Body of pancreas (tissue), 4 donors: ENCODE results near the gene KIF1A. TPM values are rescaled to one million over a fixed set of nuclear protein-coding genes. Genes with fewer than 3 reads are reported as not detected.

ENCODE experiments used
- ATAC-seq: fragments of 150-250 bp; one replicate; pipeline ENCODE4 v1.9.1; 2016
- DNase-seq, 4 donors: peaks; one replicate each; pipeline ENCODE4 v3.0.0-alpha.2; 2019
- H3K27ac ChIP-seq, 4 donors: fragments of 200-600 bp; sonication (generic); 1 replicate in 3 of 4; 2 replicates in 1 of 4; pipeline versions ENCODE4 v1.5.1 to v1.6.1; 2016 to 2019; ENCODE audit warnings: mild to moderate bottlenecking in 1 of 4, mixed read lengths in 1 of 4, moderate library complexity in 1 of 4
- H3K27me3 ChIP-seq, 2 donors: fragments of 200-600 bp; sonication (generic); one replicate each; pipeline ENCODE4 v1.6.0; 2016; ENCODE audit warnings: mild to moderate bottlenecking in 1 of 2
- H3K36me3 ChIP-seq, 2 donors: fragments of 200-600 bp; sonication (generic); replicated peaks in 1 of 2; 2 replicates each; pipeline ENCODE4 v1.5.1; 2016; ENCODE audit warnings: low read depth in 2 of 2; ENCODE audit not compliant: insufficient read depth in 1 of 2
- H3K4me1 ChIP-seq: fragments of 200-600 bp; sonication (generic); one replicate; pipeline ENCODE4 v1.6.0; 2016
- H3K4me3 ChIP-seq, 2 donors: fragments of 200-600 bp; sonication (generic); 1 replicate in 1 of 2; 2 replicates in 1 of 2; pipeline ENCODE4 v1.5.1; 2016 to 2019
- H3K9me3 ChIP-seq, 3 donors: fragments of 200-600 bp; sonication (generic); 1 replicate in 2 of 3; 2 replicates in 1 of 3; pipeline ENCODE4 v1.5.1; 2016
- CTCF ChIP-seq, 7 experiments: fragments of 450-650 bp in 4 of 7; fragments of 200-600 bp in 3 of 7; sonication (generic) in 3 of 7; IDR thresholded peaks; one replicate each; pipeline ENCODE4 v1.5.1; 2016 to 2019; ENCODE audit warnings: antibody characterized with exemption in 7 of 7
- POLR2A ChIP-seq, 3 donors: fragments of 450-650 bp; IDR thresholded peaks; one replicate each; pipeline ENCODE4 v1.6.1; 2016; ENCODE audit warnings: antibody characterized with exemption in 3 of 3, mild to moderate bottlenecking in 2 of 3
- WGBS, 2 donors: methylation state at CpG; one replicate each; pipeline ENCODE4 v1.1.5; 2017; 5-methylcytosine and 5-hydroxymethylcytosine counted together
- intact Hi-C: fragments of 100-400 bp; cut with DNase I; formaldehyde crosslinking; loops from one replicate; pipeline ENCODE4 v1.15.1; 2023
- total RNA-seq, 2 donors: library from RNA; depleted of rRNA; stranded (reverse); fragments of >200 nt; gene quantifications; one replicate each; pipeline ENCODE4 v1.1.0, GENCODE V29; 2016

The KIF1A gene
- total RNA-seq, 2 donors from 2014 or later, result 51.9 to 79.1 TPM

DNA sequence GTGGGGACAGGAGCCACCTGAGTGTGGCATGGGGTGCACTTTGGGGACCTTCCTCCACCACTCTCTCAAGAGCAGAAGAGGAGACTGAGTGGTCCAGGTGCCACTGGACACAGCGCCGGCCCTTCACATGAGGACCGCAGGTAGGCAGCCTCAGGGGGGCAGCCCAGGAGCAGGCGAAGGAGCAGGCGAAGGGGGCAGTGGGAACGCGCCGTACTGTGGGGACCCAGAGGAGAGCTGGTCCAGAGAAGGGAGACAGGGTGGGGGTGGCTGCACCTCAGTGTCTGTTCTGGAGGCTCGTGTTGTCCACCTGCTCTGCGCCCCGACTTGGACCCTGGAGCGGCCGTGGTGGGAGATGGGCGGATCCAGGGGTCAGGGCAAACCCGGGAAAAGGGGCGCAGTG, 73.3 kb downstream of the KIF1A start:
- TF ChIP-seq CTCF (IDR thresholded peaks at IDR 0.05), result no peak
- TF ChIP-seq POLR2A (IDR thresholded peaks at IDR 0.05), result no peak
- H3K4me1 ChIP-seq, result no peaks in the 10 kb centered on the region
- no peak overlapping the region for H3K4me3 ChIP-seq
- ATAC-seq (no peak), DNase-seq (no peak)
- no peaks in the 10 kb centered on the region for H3K27me3 ChIP-seq
- 89 to 96% methylated on average over 11 to 16 of the region's 16 CpGs for WGBS, 2 donors
- H3K27ac ChIP-seq, result no peak overlapping the region
- H3K36me3 ChIP-seq, result no peaks in the 10 kb centered on the region
- intact Hi-C loops, result no loop called here
- no peaks in the 10 kb centered on the region for H3K9me3 ChIP-seq

DNA sequence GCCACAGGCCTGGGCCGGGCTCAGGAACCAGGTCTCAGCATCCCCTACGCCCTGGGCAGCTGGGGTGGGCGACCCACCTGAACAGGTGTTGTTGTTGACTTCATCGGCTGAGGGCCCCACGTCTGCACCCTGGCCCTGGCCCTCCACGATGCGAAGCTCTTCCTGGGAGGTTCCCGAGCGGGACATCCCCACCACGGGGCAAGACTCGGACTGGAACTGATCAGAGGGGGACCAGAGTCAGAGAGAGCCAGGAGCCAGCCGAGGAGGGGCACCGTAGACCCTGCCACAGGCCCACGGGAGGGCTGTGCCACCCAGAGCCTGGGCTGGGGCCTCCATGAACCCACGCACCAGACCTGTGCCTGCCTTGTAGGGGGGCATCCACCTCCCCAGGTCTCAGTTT, 74.1 kb downstream of the KIF1A start:
- WGBS, 2 donors, result 80 to 90% methylated on average over 1 to 15 of the region's 15 CpGs
- no peak overlapping the region for H3K27ac ChIP-seq
- TF ChIP-seq CTCF (IDR thresholded peaks at IDR 0.05), result no peak
- H3K36me3 ChIP-seq, result no peaks in the 10 kb centered on the region
- no peaks in the 10 kb centered on the region for H3K9me3 ChIP-seq
- no peaks in the 10 kb centered on the region for H3K27me3 ChIP-seq
- DNase-seq, result no peak
- no peak overlapping the region for H3K4me3 ChIP-seq
- no peak for ATAC-seq
- intact Hi-C loops, result no loop called here
- H3K4me1 ChIP-seq, result no peaks in the 10 kb centered on the region

- TF ChIP-seq CTCF (IDR thresholded peaks at IDR 0.05) (no peak), POLR2A (IDR thresholded peaks at IDR 0.05) (no peak)
- intact Hi-C loops, result no loop called here
- Histone ChIP-seq H3K36me3 (no peaks in the 10 kb centered on the region), H3K4me1 (no peaks in the 10 kb centered on the region), H3K27me3 (no peaks in the 10 kb centered on the region), H3K4me3 (no peak overlapping the region), H3K27ac (no peak overlapping the region), H3K9me3 (no peaks in the 10 kb centered on the region)
- 90 to 98% methylated on average over 3 to 15 of the region's 15 CpGs for WGBS, 2 donors
- ATAC-seq (no peak), DNase-seq (no peak)
Measured at GRCh38 chr2:240745456-240745855, 74.6 kb downstream of the KIF1A start.

GRCh38 chr2:240742602-240743095, 77.4 kb downstream of the KIF1A start:
- Histone ChIP-seq H3K36me3 (no peaks in the 10 kb centered on the region), H3K9me3 (no peaks in the 10 kb centered on the region), H3K27me3 (no peaks in the 10 kb centered on the region), H3K27ac (no peak overlapping the region), H3K4me3 (no peak overlapping the region), H3K4me1 (no peaks in the 10 kb centered on the region)
- DNase-seq, result no peak
- ATAC-seq, result no peak
- 87 to 88% methylated on average over 9 to 12 of the region's 13 CpGs for WGBS, 2 donors
- intact Hi-C loops, result no loop called here
- TF ChIP-seq CTCF (IDR thresholded peaks at IDR 0.05) (no peak), POLR2A (IDR thresholded peaks at IDR 0.05) (no peak)

DNA sequence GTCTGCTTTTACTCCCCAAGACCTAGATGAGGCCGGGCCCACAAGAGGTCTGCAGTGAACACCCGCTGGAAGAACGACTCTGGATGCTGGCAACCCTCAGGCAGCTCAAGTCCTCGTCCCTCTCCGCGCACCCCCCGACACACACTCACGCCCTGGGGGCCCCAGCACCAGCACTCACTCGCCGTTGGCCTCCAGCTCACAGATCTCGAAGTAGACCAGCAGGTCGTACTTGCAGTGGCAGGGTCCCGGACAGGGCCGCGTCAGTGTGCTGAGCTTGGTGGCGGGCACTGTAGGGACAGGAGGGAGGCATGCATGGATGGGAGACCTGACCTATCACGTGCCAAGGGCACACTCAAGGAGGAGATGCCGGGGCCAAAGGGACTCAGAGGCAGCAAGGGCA, 78.9 kb downstream of the KIF1A start:
- intact Hi-C loops, result no loop called here
- no peaks in the 10 kb centered on the region for H3K27me3 ChIP-seq
- H3K4me1 ChIP-seq, result no peaks in the 10 kb centered on the region
- ATAC-seq, result no peak
- H3K27ac ChIP-seq, result no peak overlapping the region
- TF ChIP-seq CTCF (IDR thresholded peaks at IDR 0.05), result no peak
- no peaks in the 10 kb centered on the region for H3K36me3 ChIP-seq
- no peak overlapping the region for H3K4me3 ChIP-seq
- no peak for DNase-seq
- WGBS, 2 donors, result 86 to 88% methylated on average over 13 to 18 of the region's 18 CpGs
- no peaks in the 10 kb centered on the region for H3K9me3 ChIP-seq
